ENCODE measurements around the gene USP17L20. TPM values are rescaled to one million over a fixed set of nuclear protein-coding genes. Genes with fewer than 3 reads are reported as not detected.
"Not testable (repeated sequence)": the region's sequence is repeated elsewhere in the genome, so short reads cannot be mapped to it uniquely, and the experiment has no call there.

The USP17L20 gene
- total and polyA plus RNA-seq, 9 donors: not detected

- H3K27me3 ChIP-seq (ENCODE audit: control insufficient read depth, insufficient read depth, low read length); H3K9me3 ChIP-seq (replicated peaks; ENCODE audit: control insufficient read depth, low read depth, low read length); H3K4me3 ChIP-seq (ENCODE audit: low read length); H3K27ac ChIP-seq (ENCODE audit: low read length); H3K36me3 ChIP-seq (ENCODE audit: control insufficient read depth, insufficient read depth, low read length); H3K4me1 ChIP-seq (ENCODE audit: control insufficient read depth, insufficient read depth, low read length): not testable (repeated sequence)
- DNase-seq: peak; percentile 0
- 94% methylated on average over 7 of the region's 26 CpGs for WGBS (ENCODE audit: insufficient coverage)
These were observed 9.8 kb upstream of the USP17L20 start, which contains the start of gene USP17L18 for GRCh38 chr4:9247953-9248680. Gene USP17L18 (plus strand): TSS chr4:9248630. CDS start chr4:9248630, 0 bp downstream.

- H3K36me3 ChIP-seq (ENCODE audit: control insufficient read depth, insufficient read depth, low read length); H3K9me3 ChIP-seq (replicated peaks; ENCODE audit: control insufficient read depth, low read depth, low read length); H3K27ac ChIP-seq (ENCODE audit: low read length); DNase-seq; H3K4me3 ChIP-seq (ENCODE audit: low read length); H3K27me3 ChIP-seq (ENCODE audit: control insufficient read depth, insufficient read depth, low read length); H3K4me1 ChIP-seq (ENCODE audit: control insufficient read depth, insufficient read depth, low read length): not testable (repeated sequence)
- WGBS (ENCODE audit: insufficient coverage): no CpG with 5 or more reads among the region's 13 CpGs
These were observed 4.8 kb upstream of the USP17L20 start, which contains the start of gene USP17L19 for GRCh38 chr4:9253078-9253477. Gene USP17L19 (plus strand): TSS chr4:9253378. CDS start chr4:9253378, 0 bp downstream.

- H3K27ac ChIP-seq (ENCODE audit: low read length); H3K4me3 ChIP-seq (ENCODE audit: low read length); H3K9me3 ChIP-seq (replicated peaks; ENCODE audit: control insufficient read depth, low read depth, low read length); H3K27me3 ChIP-seq (ENCODE audit: control insufficient read depth, insufficient read depth, low read length); DNase-seq; H3K36me3 ChIP-seq (ENCODE audit: control insufficient read depth, insufficient read depth, low read length); H3K4me1 ChIP-seq (ENCODE audit: control insufficient read depth, insufficient read depth, low read length): not testable (repeated sequence)
- no CpG with 5 or more reads among the region's 13 CpGs for WGBS (ENCODE audit: insufficient coverage)
These were observed 4.6 kb downstream of the USP17L20 start, which contains the start of gene USP17L21 for GRCh38 chr4:9262572-9262971. Gene USP17L21 (plus strand): TSS chr4:9262872. CDS start chr4:9262872, 0 bp downstream.

GRCh38 chr4:9267319-9267718, 9.4 kb downstream of the USP17L20 start, which contains the start of gene USP17L22:
Gene USP17L22 (plus strand): TSS chr4:9267619. CDS start chr4:9267619, 0 bp downstream.
- not testable (repeated sequence) for H3K4me3 ChIP-seq (ENCODE audit: low read length); DNase-seq; H3K27me3 ChIP-seq (ENCODE audit: control insufficient read depth, insufficient read depth, low read length); H3K9me3 ChIP-seq (replicated peaks; ENCODE audit: control insufficient read depth, low read depth, low read length); H3K4me1 ChIP-seq (ENCODE audit: control insufficient read depth, insufficient read depth, low read length); H3K36me3 ChIP-seq (ENCODE audit: control insufficient read depth, insufficient read depth, low read length); H3K27ac ChIP-seq (ENCODE audit: low read length)
- no CpG with 5 or more reads among the region's 15 CpGs for WGBS (ENCODE audit: insufficient coverage)

GRCh38 chr4:9271719-9272118, 13.8 kb downstream of the USP17L20 start:
- no CpG with 5 or more reads among the region's 10 CpGs for WGBS (ENCODE audit: insufficient coverage)
- H3K36me3 ChIP-seq (ENCODE audit: control insufficient read depth, insufficient read depth, low read length); H3K4me3 ChIP-seq (ENCODE audit: low read length); DNase-seq; H3K27ac ChIP-seq (ENCODE audit: low read length); H3K27me3 ChIP-seq (ENCODE audit: control insufficient read depth, insufficient read depth, low read length); H3K4me1 ChIP-seq (ENCODE audit: control insufficient read depth, insufficient read depth, low read length); H3K9me3 ChIP-seq (replicated peaks; ENCODE audit: control insufficient read depth, low read depth, low read length): not testable (repeated sequence)

Other genes with a start within 250 kb of the USP17L20 start
- not detected for gene FAM90A26, start 87.7 kb upstream of the USP17L20 start, total RNA-seq
- gene FAM90A26, start 87.7 kb upstream of the USP17L20 start, polyA plus RNA-seq (ENCODE audit: insufficient read depth in 1 of 8, insufficient read length in 8 of 8, low replicate concordance in 1 of 8): not detected
- gene USP17L10, start 47.5 kb upstream of the USP17L20 start, total RNA-seq: not detected
- gene USP17L10, start 47.5 kb upstream of the USP17L20 start, polyA plus RNA-seq (ENCODE audit: insufficient read depth in 1 of 8, insufficient read length in 8 of 8, low replicate concordance in 1 of 8): not detected
- not detected for gene USP17L11, start 42.7 kb upstream of the USP17L20 start, total RNA-seq
- not detected for gene USP17L11, start 42.7 kb upstream of the USP17L20 start, polyA plus RNA-seq (ENCODE audit: insufficient read depth in 1 of 8, insufficient read length in 8 of 8, low replicate concordance in 1 of 8)
- not detected for gene USP17L12, start 38.0 kb upstream of the USP17L20 start, total RNA-seq
- not detected for gene USP17L12, start 38.0 kb upstream of the USP17L20 start, polyA plus RNA-seq (ENCODE audit: insufficient read depth in 1 of 8, insufficient read length in 8 of 8, low replicate concordance in 1 of 8)
- gene USP17L13, start 33.2 kb upstream of the USP17L20 start, total RNA-seq: not detected
- gene USP17L13, start 33.2 kb upstream of the USP17L20 start, polyA plus RNA-seq (ENCODE audit: insufficient read depth in 1 of 8, insufficient read length in 8 of 8, low replicate concordance in 1 of 8): not detected
- not detected for gene USP17L15, start 23.7 kb upstream of the USP17L20 start, total RNA-seq
- not detected for gene USP17L15, start 23.7 kb upstream of the USP17L20 start, polyA plus RNA-seq (ENCODE audit: insufficient read depth in 1 of 8, insufficient read length in 8 of 8, low replicate concordance in 1 of 8)
- gene USP17L17, start 14.2 kb upstream of the USP17L20 start, total RNA-seq: not detected
- not detected for gene USP17L17, start 14.2 kb upstream of the USP17L20 start, polyA plus RNA-seq (ENCODE audit: insufficient read depth in 1 of 8, insufficient read length in 8 of 8, low replicate concordance in 1 of 8)
- gene USP17L18, start 9.5 kb upstream of the USP17L20 start, total RNA-seq: not detected
- not detected for gene USP17L18, start 9.5 kb upstream of the USP17L20 start, polyA plus RNA-seq (ENCODE audit: insufficient read depth in 1 of 8, insufficient read length in 8 of 8, low replicate concordance in 1 of 8)
- gene USP17L19, start 4.7 kb upstream of the USP17L20 start, total RNA-seq: not detected
- gene USP17L19, start 4.7 kb upstream of the USP17L20 start, polyA plus RNA-seq (ENCODE audit: insufficient read depth in 1 of 8, insufficient read length in 8 of 8, low replicate concordance in 1 of 8): not detected
- gene USP17L21, start 4.7 kb downstream of the USP17L20 start, total RNA-seq: not detected
- not detected for gene USP17L21, start 4.7 kb downstream of the USP17L20 start, polyA plus RNA-seq (ENCODE audit: insufficient read depth in 1 of 8, insufficient read length in 8 of 8, low replicate concordance in 1 of 8)
- not detected for gene USP17L22, start 9.5 kb downstream of the USP17L20 start, total RNA-seq
- gene USP17L22, start 9.5 kb downstream of the USP17L20 start, polyA plus RNA-seq (ENCODE audit: insufficient read depth in 1 of 8, insufficient read length in 8 of 8, low replicate concordance in 1 of 8): not detected
- not detected for gene USP17L24, start 67.0 kb downstream of the USP17L20 start, total RNA-seq
- gene USP17L24, start 67.0 kb downstream of the USP17L20 start, polyA plus RNA-seq (ENCODE audit: insufficient read depth in 1 of 8, insufficient read length in 8 of 8, low replicate concordance in 1 of 8): not detected
- gene USP17L25, start 71.8 kb downstream of the USP17L20 start, total RNA-seq: not detected
- not detected for gene USP17L25, start 71.8 kb downstream of the USP17L20 start, polyA plus RNA-seq (ENCODE audit: insufficient read depth in 1 of 8, insufficient read length in 8 of 8, low replicate concordance in 1 of 8)
- not detected for gene USP17L26, start 76.5 kb downstream of the USP17L20 start, total RNA-seq
- not detected for gene USP17L26, start 76.5 kb downstream of the USP17L20 start, polyA plus RNA-seq (ENCODE audit: insufficient read depth in 1 of 8, insufficient read length in 8 of 8, low replicate concordance in 1 of 8)
- not detected for gene USP17L5, start 81.3 kb downstream of the USP17L20 start, total RNA-seq
- gene USP17L5, start 81.3 kb downstream of the USP17L20 start, polyA plus RNA-seq (ENCODE audit: insufficient read depth in 1 of 8, insufficient read length in 8 of 8, low replicate concordance in 1 of 8): not detected
- not detected for gene USP17L27, start 86.0 kb downstream of the USP17L20 start, total RNA-seq
- not detected for gene USP17L27, start 86.0 kb downstream of the USP17L20 start, polyA plus RNA-seq (ENCODE audit: insufficient read depth in 1 of 8, insufficient read length in 8 of 8, low replicate concordance in 1 of 8)
- not detected for gene USP17L28, start 90.8 kb downstream of the USP17L20 start, total RNA-seq
- not detected for gene USP17L28, start 90.8 kb downstream of the USP17L20 start, polyA plus RNA-seq (ENCODE audit: insufficient read depth in 1 of 8, insufficient read length in 8 of 8, low replicate concordance in 1 of 8)
- not detected for gene USP17L29, start 95.5 kb downstream of the USP17L20 start, total RNA-seq
- not detected for gene USP17L29, start 95.5 kb downstream of the USP17L20 start, polyA plus RNA-seq (ENCODE audit: insufficient read depth in 1 of 8, insufficient read length in 8 of 8, low replicate concordance in 1 of 8)
- gene USP17L30, start 105.0 kb downstream of the USP17L20 start, total RNA-seq: not detected
- gene USP17L30, start 105.0 kb downstream of the USP17L20 start, polyA plus RNA-seq (ENCODE audit: insufficient read depth in 1 of 8, insufficient read length in 8 of 8, low replicate concordance in 1 of 8): not detected
- not detected for gene DEFB131A, start 186.3 kb downstream of the USP17L20 start, total RNA-seq
- not detected for gene DEFB131A, start 186.3 kb downstream of the USP17L20 start, polyA plus RNA-seq (ENCODE audit: insufficient read depth in 1 of 8, insufficient read length in 8 of 8, low replicate concordance in 1 of 8)